Midbrain (tissue), 1 donor: ENCODE data around the gene DENND6B.
"Not testable (repeated sequence)": the region's sequence is repeated elsewhere in the genome, so short reads cannot be mapped to it uniquely, and the experiment has no call there.

Experiments
- DNase-seq: peaks from one replicate; lab custom pipeline; 2025; lab: John Stamatoyannopoulos, UW

DENND6B gene

GRCh38 chr22:50273352-50273751 is 53.5 kb downstream of the DENND6B start:
- not testable (repeated sequence) for DNase-seq

- DNase-seq, result no peak
Measured at GRCh38 chr22:50272044-50272802, 54.6 kb downstream of the DENND6B start.

- DNase-seq, result peak; percentile 46
Measured at GRCh38 chr22:50271519-50271970, 55.3 kb downstream of the DENND6B start.

- DNase-seq, result peak; percentile 18
Measured at GRCh38 chr22:50270666-50271394, 56.0 kb downstream of the DENND6B start.

GRCh38 chr22:50269970-50270665 is 56.7 kb downstream of the DENND6B start, which contains the start of gene MAPK11:
Gene MAPK11, minus strand, starts transcription at chr22:50270380. Its CDS starts 88 bp downstream, at chr22:50270292.
- peak; percentile 32 for DNase-seq

GRCh38 chr22:50269573-50269969 is 57.2 kb downstream of the DENND6B start:
- no peak for DNase-seq

- DNase-seq, result peak; percentile 22
Measured at GRCh38 chr22:50268655-50269113, 58.1 kb downstream of the DENND6B start.

GRCh38 chr22:50267591-50268390 is 59.0 kb downstream of the DENND6B start:
- peak; percentile 29 for DNase-seq

GRCh38 chr22:50266994-50267393 is 59.8 kb downstream of the DENND6B start:
- no peak for DNase-seq

GRCh38 chr22:50264946-50265669 is 61.7 kb downstream of the DENND6B start:
- no peak for DNase-seq

- no peak for DNase-seq
Measured at GRCh38 chr22:50264104-50264745, 62.6 kb downstream of the DENND6B start.

GRCh38 chr22:50262973-50263617 is 63.7 kb downstream of the DENND6B start:
- DNase-seq, result no peak

- DNase-seq, result no peak
Measured at GRCh38 chr22:50262460-50262911, 64.3 kb downstream of the DENND6B start.

- DNase-seq, result no peak
Measured at GRCh38 chr22:50261615-50262459, 65.0 kb downstream of the DENND6B start, which contains the start of gene MAPK12. Gene MAPK12, minus strand, starts transcription at chr22:50261683. Its CDS starts 174 bp downstream, at chr22:50261509.

GRCh38 chr22:50260801-50261614 is 65.8 kb downstream of the DENND6B start:
- DNase-seq, result peak; percentile 28

GRCh38 chr22:50260434-50260800 is 66.4 kb downstream of the DENND6B start:
- no peak for DNase-seq

- DNase-seq, result no peak
Measured at GRCh38 chr22:50259302-50259701, 67.5 kb downstream of the DENND6B start.
